Body of pancreas (tissue), 4 donors: Measurements from ENCODE around the gene RPA1. TPM values are rescaled to one million over a fixed set of nuclear protein-coding genes. Genes with fewer than 3 reads are reported as not detected.

Experiments used
- ATAC-seq: fragments of 150-250 bp; one replicate; pipeline ENCODE4 v1.9.1; 2016
- DNase-seq, 4 donors: peaks; one replicate each; pipeline ENCODE4 v3.0.0-alpha.2; 2019
- H3K27ac ChIP-seq, 4 donors: fragments of 200-600 bp; sonication (generic); 1 replicate in 3 of 4; 2 replicates in 1 of 4; pipeline versions ENCODE4 v1.5.1 to v1.6.1; 2016 to 2019; ENCODE audit warnings: mild to moderate bottlenecking in 1 of 4, mixed read lengths in 1 of 4, moderate library complexity in 1 of 4
- H3K27me3 ChIP-seq, 2 donors: fragments of 200-600 bp; sonication (generic); one replicate each; pipeline ENCODE4 v1.6.0; 2016; ENCODE audit warnings: mild to moderate bottlenecking in 1 of 2
- H3K36me3 ChIP-seq, 2 donors: fragments of 200-600 bp; sonication (generic); replicated peaks in 1 of 2; 2 replicates each; pipeline ENCODE4 v1.5.1; 2016; ENCODE audit warnings: low read depth in 2 of 2; ENCODE audit not compliant: insufficient read depth in 1 of 2
- H3K4me1 ChIP-seq: fragments of 200-600 bp; sonication (generic); one replicate; pipeline ENCODE4 v1.6.0; 2016
- H3K4me3 ChIP-seq, 2 donors: fragments of 200-600 bp; sonication (generic); 1 replicate in 1 of 2; 2 replicates in 1 of 2; pipeline ENCODE4 v1.5.1; 2016 to 2019
- H3K9me3 ChIP-seq, 3 donors: fragments of 200-600 bp; sonication (generic); 1 replicate in 2 of 3; 2 replicates in 1 of 3; pipeline ENCODE4 v1.5.1; 2016
- CTCF ChIP-seq, 7 experiments: fragments of 450-650 bp in 4 of 7; fragments of 200-600 bp in 3 of 7; sonication (generic) in 3 of 7; IDR thresholded peaks; one replicate each; pipeline ENCODE4 v1.5.1; 2016 to 2019; ENCODE audit warnings: antibody characterized with exemption in 7 of 7
- POLR2A ChIP-seq, 3 donors: fragments of 450-650 bp; IDR thresholded peaks; one replicate each; pipeline ENCODE4 v1.6.1; 2016; ENCODE audit warnings: antibody characterized with exemption in 3 of 3, mild to moderate bottlenecking in 2 of 3
- WGBS, 2 donors: methylation state at CpG; one replicate each; pipeline ENCODE4 v1.1.5; 2017; 5-methylcytosine and 5-hydroxymethylcytosine counted together
- intact Hi-C: fragments of 100-400 bp; cut with DNase I; formaldehyde crosslinking; loops from one replicate; pipeline ENCODE4 v1.15.1; 2023
- total RNA-seq, 2 donors: library from RNA; depleted of rRNA; stranded (reverse); fragments of >200 nt; gene quantifications; one replicate each; pipeline ENCODE4 v1.1.0, GENCODE V29; 2016

The RPA1 gene
- total RNA-seq, 2 donors from 2014 or later = 8.9 to 11.9 TPM

GRCh38 chr17:1785930-1786329 is 43.9 kb upstream of the RPA1 start:
- no peak overlapping the region for H3K4me3 ChIP-seq
- no peak for ATAC-seq
- no peaks in the 10 kb centered on the region for H3K27me3 ChIP-seq
- H3K4me1 ChIP-seq = peaks cover 9% of the 10 kb centered on the region
- no peak for DNase-seq
- H3K9me3 ChIP-seq = no peaks in the 10 kb centered on the region
- TF ChIP-seq POLR2A (IDR thresholded peaks at IDR 0.05) (no peak), CTCF (IDR thresholded peaks at IDR 0.05) (no peak)
- H3K27ac ChIP-seq = peak overlapping the region in 2 of 4 donors; percentile 13 to 60
- 62 to 86% methylated on average over 4 of the region's 4 CpGs for WGBS, 2 donors
- H3K36me3 ChIP-seq = peaks cover 0 to 6% of the 10 kb centered on the region in 2 donors
- intact Hi-C loops = no loop called here

- WGBS, 2 donors = 90 to 92% methylated on average over 7 of the region's 7 CpGs
- intact Hi-C loops = no loop called here
- Histone ChIP-seq H3K27me3 (no peaks in the 10 kb centered on the region), H3K4me1 (peaks cover 9% of the 10 kb centered on the region), H3K4me3 (no peak overlapping the region), H3K27ac (peak overlapping the region in 3 of 4 donors; percentile 13 to 60 (median 19)), H3K9me3 (no peaks in the 10 kb centered on the region), H3K36me3 (peaks cover 0 to 6% of the 10 kb centered on the region in 2 donors)
- TF ChIP-seq POLR2A (IDR thresholded peaks at IDR 0.05) (no peak), CTCF (IDR thresholded peaks at IDR 0.05) (no peak)
- DNase-seq (no peak), ATAC-seq (no peak)
These were observed 43.1 kb upstream of the RPA1 start for GRCh38 chr17:1786708-1787107.

- H3K4me3 ChIP-seq = no peak overlapping the region
- H3K36me3 ChIP-seq = peaks cover 0 to 6% of the 10 kb centered on the region in 2 donors
- H3K9me3 ChIP-seq = no peaks in the 10 kb centered on the region
- no peaks in the 10 kb centered on the region for H3K27me3 ChIP-seq
- DNase-seq = peak; percentile 19 to 64 (median 44)
- TF ChIP-seq POLR2A (IDR thresholded peaks at IDR 0.05) (no peak), CTCF (IDR thresholded peaks at IDR 0.05) (no peak)
- intact Hi-C loops = no loop called here
- H3K4me1 ChIP-seq = peaks cover 9% of the 10 kb centered on the region
- peak overlapping the region in 3 of 4 donors; percentile 28 to 62 (median 60) for H3K27ac ChIP-seq
- WGBS, 2 donors = 79 to 83% methylated on average over 12 to 16 of the region's 16 CpGs
- peak; percentile 50 for ATAC-seq
These were observed 42.4 kb upstream of the RPA1 start for GRCh38 chr17:1787301-1787902.

- Histone ChIP-seq H3K9me3 (no peaks in the 10 kb centered on the region), H3K27ac (peak overlapping the region in 1 of 4 donors; percentile 39), H3K4me3 (no peak overlapping the region), H3K36me3 (peaks cover 0 to 6% of the 10 kb centered on the region in 2 donors), H3K4me1 (peaks cover 9% of the 10 kb centered on the region), H3K27me3 (no peaks in the 10 kb centered on the region)
- TF ChIP-seq POLR2A (IDR thresholded peaks at IDR 0.05) (no peak), CTCF (IDR thresholded peaks at IDR 0.05) (no peak)
- ATAC-seq (no peak), DNase-seq (no peak)
- intact Hi-C loops = no loop called here
- 41% methylated on average over 5 of the region's 5 CpGs for WGBS, 2 donors
These were observed 39.9 kb upstream of the RPA1 start for GRCh38 chr17:1789936-1790335.
